H1 (cell line): ENCODE results near the gene PMFBP1. TPM values are rescaled to one million over a fixed set of nuclear protein-coding genes. Genes with fewer than 3 reads are reported as not detected.

ENCODE experiments used
- HDAC6 ChIP-seq: IDR thresholded peaks from one replicate; pipeline ENCODE4 v1.7.1; 2012; ENCODE audit warnings: low read depth, mild to moderate bottlenecking, inconsistent platforms, low read length, moderate library complexity
- SIX5 ChIP-seq: IDR thresholded peaks from 2 replicates; pipeline ENCODE4 v1.6.1; 2011; ENCODE audit warnings: mild to moderate bottlenecking, low read depth, low read length
- TCF12 ChIP-seq: IDR thresholded peaks from 2 replicates; pipeline ENCODE4 v1.6.1; 2011; ENCODE audit warnings: low read depth, mild to moderate bottlenecking, low read length
- polyA plus RNA-seq, 7 experiments: library from polyadenylated mRNA; depleted of rRNA in 3 of 7; stranded (reverse) in 5 of 7; unstranded in 2 of 7; fragments of >200 nt in 5 of 7; fragments of 200-250 nt in 2 of 7; gene quantifications; 1 replicate in 5 of 7; 2 replicates in 1 of 7; 4 replicates in 1 of 7; pipeline versions ENCODE4 v1.2.1 to v1.2.3, GENCODE V29; 2011 to 2013; ENCODE audit warnings: missing spikeins in 2 of 7, mixed read lengths in 2 of 7
- total RNA-seq: library from RNA; stranded (reverse); fragmentation: NEBNext Ultra II Directional; extraction: Animal tissue kit (Norgen Biotek cat#: 25700); gene quantifications from 2 replicates; pipeline ENCODE4 v1.2.1, GENCODE V29; 2021
- TF ChIP-seq, protein P1 (sequence below): fragments of 300-600 bp; sonication (generic); IDR thresholded peaks from 2 replicates; pipeline ENCODE4 v1.7.1; 2012; ENCODE audit warnings: low read length, moderate library complexity, mild to moderate bottlenecking, inconsistent platforms; ENCODE audit not compliant: insufficient replicate concordance
- TF ChIP-seq, protein P2 (sequence below): IDR thresholded peaks from 2 replicates; pipeline ENCODE4 v1.6.1; 2012; ENCODE audit warnings: inconsistent platforms

The PMFBP1 gene
- total and polyA plus RNA-seq, 2 of the 8 experiments (the other 6 are each of a cell fraction or from before 2014, with no cell fraction given), result 0.32 to 1.6 TPM

DNA sequence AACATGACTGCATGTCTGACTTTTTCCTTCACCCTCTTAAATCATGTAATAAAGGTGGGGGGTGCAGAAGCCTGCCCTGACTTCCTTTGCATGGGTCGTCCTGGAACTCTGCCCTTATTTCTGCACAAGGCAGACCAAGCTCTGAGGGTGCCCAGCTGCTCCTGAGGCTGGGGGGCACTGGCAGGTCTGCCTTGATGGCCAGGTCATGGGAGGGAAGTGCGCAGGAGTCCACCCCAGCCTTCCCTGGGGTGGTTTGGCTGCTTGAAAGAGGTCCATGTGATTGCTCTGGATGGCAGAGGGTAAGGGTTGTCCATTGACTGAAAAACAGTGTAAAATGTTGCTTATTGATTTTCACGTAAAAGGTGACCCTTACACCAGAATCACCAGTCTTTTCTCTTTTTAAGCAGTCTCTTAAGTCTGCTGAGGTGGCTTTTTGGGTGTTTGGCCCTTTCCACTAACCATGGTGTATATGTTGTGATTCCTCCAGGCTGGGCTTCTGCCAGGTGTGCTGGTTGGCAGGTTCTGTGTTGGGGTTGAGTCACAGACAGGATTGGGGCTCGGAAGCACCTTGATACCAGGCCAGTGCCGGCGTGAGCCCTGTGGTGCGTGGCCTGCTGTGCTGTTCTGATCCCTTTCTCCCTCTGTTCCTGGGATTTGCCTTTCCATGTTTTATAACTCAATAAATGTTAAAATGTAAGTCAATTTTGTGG, 58.9 kb downstream of the PMFBP1 start (continued):
- TF ChIP-seq HDAC6, result no peak
- TF ChIP-seq, protein P1, sequence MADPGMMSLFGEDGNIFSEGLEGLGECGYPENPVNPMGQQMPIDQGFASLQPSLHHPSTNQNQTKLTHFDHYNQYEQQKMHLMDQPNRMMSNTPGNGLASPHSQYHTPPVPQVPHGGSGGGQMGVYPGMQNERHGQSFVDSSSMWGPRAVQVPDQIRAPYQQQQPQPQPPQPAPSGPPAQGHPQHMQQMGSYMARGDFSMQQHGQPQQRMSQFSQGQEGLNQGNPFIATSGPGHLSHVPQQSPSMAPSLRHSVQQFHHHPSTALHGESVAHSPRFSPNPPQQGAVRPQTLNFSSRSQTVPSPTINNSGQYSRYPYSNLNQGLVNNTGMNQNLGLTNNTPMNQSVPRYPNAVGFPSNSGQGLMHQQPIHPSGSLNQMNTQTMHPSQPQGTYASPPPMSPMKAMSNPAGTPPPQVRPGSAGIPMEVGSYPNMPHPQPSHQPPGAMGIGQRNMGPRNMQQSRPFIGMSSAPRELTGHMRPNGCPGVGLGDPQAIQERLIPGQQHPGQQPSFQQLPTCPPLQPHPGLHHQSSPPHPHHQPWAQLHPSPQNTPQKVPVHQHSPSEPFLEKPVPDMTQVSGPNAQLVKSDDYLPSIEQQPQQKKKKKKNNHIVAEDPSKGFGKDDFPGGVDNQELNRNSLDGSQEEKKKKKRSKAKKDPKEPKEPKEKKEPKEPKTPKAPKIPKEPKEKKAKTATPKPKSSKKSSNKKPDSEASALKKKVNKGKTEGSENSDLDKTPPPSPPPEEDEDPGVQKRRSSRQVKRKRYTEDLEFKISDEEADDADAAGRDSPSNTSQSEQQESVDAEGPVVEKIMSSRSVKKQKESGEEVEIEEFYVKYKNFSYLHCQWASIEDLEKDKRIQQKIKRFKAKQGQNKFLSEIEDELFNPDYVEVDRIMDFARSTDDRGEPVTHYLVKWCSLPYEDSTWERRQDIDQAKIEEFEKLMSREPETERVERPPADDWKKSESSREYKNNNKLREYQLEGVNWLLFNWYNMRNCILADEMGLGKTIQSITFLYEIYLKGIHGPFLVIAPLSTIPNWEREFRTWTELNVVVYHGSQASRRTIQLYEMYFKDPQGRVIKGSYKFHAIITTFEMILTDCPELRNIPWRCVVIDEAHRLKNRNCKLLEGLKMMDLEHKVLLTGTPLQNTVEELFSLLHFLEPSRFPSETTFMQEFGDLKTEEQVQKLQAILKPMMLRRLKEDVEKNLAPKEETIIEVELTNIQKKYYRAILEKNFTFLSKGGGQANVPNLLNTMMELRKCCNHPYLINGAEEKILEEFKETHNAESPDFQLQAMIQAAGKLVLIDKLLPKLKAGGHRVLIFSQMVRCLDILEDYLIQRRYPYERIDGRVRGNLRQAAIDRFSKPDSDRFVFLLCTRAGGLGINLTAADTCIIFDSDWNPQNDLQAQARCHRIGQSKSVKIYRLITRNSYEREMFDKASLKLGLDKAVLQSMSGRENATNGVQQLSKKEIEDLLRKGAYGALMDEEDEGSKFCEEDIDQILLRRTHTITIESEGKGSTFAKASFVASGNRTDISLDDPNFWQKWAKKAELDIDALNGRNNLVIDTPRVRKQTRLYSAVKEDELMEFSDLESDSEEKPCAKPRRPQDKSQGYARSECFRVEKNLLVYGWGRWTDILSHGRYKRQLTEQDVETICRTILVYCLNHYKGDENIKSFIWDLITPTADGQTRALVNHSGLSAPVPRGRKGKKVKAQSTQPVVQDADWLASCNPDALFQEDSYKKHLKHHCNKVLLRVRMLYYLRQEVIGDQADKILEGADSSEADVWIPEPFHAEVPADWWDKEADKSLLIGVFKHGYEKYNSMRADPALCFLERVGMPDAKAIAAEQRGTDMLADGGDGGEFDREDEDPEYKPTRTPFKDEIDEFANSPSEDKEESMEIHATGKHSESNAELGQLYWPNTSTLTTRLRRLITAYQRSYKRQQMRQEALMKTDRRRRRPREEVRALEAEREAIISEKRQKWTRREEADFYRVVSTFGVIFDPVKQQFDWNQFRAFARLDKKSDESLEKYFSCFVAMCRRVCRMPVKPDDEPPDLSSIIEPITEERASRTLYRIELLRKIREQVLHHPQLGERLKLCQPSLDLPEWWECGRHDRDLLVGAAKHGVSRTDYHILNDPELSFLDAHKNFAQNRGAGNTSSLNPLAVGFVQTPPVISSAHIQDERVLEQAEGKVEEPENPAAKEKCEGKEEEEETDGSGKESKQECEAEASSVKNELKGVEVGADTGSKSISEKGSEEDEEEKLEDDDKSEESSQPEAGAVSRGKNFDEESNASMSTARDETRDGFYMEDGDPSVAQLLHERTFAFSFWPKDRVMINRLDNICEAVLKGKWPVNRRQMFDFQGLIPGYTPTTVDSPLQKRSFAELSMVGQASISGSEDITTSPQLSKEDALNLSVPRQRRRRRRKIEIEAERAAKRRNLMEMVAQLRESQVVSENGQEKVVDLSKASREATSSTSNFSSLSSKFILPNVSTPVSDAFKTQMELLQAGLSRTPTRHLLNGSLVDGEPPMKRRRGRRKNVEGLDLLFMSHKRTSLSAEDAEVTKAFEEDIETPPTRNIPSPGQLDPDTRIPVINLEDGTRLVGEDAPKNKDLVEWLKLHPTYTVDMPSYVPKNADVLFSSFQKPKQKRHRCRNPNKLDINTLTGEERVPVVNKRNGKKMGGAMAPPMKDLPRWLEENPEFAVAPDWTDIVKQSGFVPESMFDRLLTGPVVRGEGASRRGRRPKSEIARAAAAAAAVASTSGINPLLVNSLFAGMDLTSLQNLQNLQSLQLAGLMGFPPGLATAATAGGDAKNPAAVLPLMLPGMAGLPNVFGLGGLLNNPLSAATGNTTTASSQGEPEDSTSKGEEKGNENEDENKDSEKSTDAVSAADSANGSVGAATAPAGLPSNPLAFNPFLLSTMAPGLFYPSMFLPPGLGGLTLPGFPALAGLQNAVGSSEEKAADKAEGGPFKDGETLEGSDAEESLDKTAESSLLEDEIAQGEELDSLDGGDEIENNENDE, result no peak
- no peak for TF ChIP-seq TCF12
- TF ChIP-seq, protein P2, sequence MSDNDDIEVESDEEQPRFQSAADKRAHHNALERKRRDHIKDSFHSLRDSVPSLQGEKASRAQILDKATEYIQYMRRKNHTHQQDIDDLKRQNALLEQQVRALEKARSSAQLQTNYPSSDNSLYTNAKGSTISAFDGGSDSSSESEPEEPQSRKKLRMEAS, result no peak
- TF ChIP-seq SIX5, result no peak
